ENCODE data around the gene GALNT9.

DNA sequence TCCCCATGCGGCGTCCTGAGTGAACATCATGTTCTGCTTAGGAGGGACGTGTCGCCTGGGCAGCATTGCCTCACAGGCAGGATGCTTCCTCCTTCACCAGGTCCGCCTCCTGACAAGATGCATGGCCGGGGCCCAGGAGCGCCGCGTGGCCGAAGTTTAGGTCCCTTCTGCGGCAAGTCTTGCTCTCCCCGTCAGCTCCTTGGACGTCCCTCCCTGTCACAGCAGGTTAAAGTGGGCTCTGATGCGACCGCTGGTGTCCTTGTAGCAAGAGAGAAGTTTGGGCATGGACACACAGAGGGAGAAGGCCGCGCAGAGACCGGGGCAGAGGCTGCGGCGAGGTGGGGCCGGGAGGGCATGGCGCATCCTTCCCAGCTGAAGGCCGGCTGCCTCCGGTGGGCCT lies 9.4 kb upstream of the GALNT9 start:
- TF ChIP-seq POLR2A (IDR thresholded peaks at IDR 0.05), result no peak
- TF ChIP-seq, protein P1, sequence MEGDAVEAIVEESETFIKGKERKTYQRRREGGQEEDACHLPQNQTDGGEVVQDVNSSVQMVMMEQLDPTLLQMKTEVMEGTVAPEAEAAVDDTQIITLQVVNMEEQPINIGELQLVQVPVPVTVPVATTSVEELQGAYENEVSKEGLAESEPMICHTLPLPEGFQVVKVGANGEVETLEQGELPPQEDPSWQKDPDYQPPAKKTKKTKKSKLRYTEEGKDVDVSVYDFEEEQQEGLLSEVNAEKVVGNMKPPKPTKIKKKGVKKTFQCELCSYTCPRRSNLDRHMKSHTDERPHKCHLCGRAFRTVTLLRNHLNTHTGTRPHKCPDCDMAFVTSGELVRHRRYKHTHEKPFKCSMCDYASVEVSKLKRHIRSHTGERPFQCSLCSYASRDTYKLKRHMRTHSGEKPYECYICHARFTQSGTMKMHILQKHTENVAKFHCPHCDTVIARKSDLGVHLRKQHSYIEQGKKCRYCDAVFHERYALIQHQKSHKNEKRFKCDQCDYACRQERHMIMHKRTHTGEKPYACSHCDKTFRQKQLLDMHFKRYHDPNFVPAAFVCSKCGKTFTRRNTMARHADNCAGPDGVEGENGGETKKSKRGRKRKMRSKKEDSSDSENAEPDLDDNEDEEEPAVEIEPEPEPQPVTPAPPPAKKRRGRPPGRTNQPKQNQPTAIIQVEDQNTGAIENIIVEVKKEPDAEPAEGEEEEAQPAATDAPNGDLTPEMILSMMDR (IDR thresholded peaks at IDR 0.05), result no peak
- no peak for TF ChIP-seq POLR2AphosphoS5 (IDR thresholded peaks at IDR 0.05)

Measured in sigmoid colon (tissue), 4 donors.